Heart left ventricle (tissue), 16 donors: ENCODE measurements around the gene BMP8A. TPM values are rescaled to one million over a fixed set of nuclear protein-coding genes. Genes with fewer than 3 reads are reported as not detected.

Experiments
- ATAC-seq, 4 donors: fragments of 200-7000 bp; cut with Tn5 transposase; one replicate each; pipeline ENCODE4 v1.9.1; 2020 to 2022; ENCODE audit warnings: moderate library complexity in 4 of 4, mild to moderate bottlenecking in 3 of 4, moderate number of reproducible peaks in 1 of 4
- DNase-seq, 5 donors: peaks; one replicate each; pipeline ENCODE4 v3.0.0-alpha.2; 2020
- H3K27ac ChIP-seq, 12 donors: fragments of 200-600 bp; sonication (generic) in 4 of 12; one replicate each; pipeline versions ENCODE4 v1.5.0 to v1.8.0; 2016 to 2022; ENCODE audit warnings: mild to moderate bottlenecking in 2 of 12
- H3K27me3 ChIP-seq, 9 donors: fragments of 200-600 bp; sonication (generic) in 2 of 9; one replicate each; pipeline versions ENCODE4 v1.5.1 to v1.8.0; 2016 to 2022; ENCODE audit warnings: mild to moderate bottlenecking in 3 of 9
- H3K36me3 ChIP-seq, 9 donors: fragments of 200-600 bp; sonication (generic) in 2 of 9; one replicate each; pipeline versions ENCODE4 v1.5.0 to v1.8.0; 2018 to 2022; ENCODE audit warnings: mild to moderate bottlenecking in 2 of 9
- H3K4me1 ChIP-seq, 12 donors: fragments of 200-600 bp; sonication (generic) in 4 of 12; one replicate each; pipeline versions ENCODE4 v1.5.0 to v1.8.0; 2016 to 2022; ENCODE audit warnings: mild to moderate bottlenecking in 3 of 12
- H3K4me3 ChIP-seq, 12 donors: fragments of 200-600 bp; sonication (generic) in 4 of 12; one replicate each; pipeline versions ENCODE4 v1.5.0 to v1.8.0; 2017 to 2022; ENCODE audit warnings: mild to moderate bottlenecking in 9 of 12, moderate library complexity in 4 of 12
- H3K9me3 ChIP-seq, 12 donors: fragments of 200-600 bp; sonication (generic) in 4 of 12; one replicate each; pipeline versions ENCODE4 v1.5.0 to v1.8.0; 2016 to 2022; ENCODE audit warnings: mild to moderate bottlenecking in 1 of 12
- CTCF ChIP-seq, 12 donors: fragments of 200-600 bp; sonication (generic) in 4 of 12; IDR thresholded peaks; one replicate each; pipeline versions ENCODE4 v1.5.0 to v1.8.0; 2018 to 2022; ENCODE audit warnings: antibody characterized with exemption in 12 of 12, mild to moderate bottlenecking in 5 of 12
- POLR2A ChIP-seq, 2 donors: fragments of 450-650 bp; IDR thresholded peaks; one replicate each; pipeline ENCODE4 v1.6.1; 2017; ENCODE audit warnings: antibody characterized with exemption in 2 of 2, mild to moderate bottlenecking in 2 of 2, moderate library complexity in 2 of 2
- WGBS, 4 donors: extraction: QIAGEN DNeasy Blood & Tissue Kit in 2 of 4; methylation state at CpG; one replicate each; pipeline versions ENCODE4 v1.1.5 to v1.1.7; 2013 to 2018; 5-methylcytosine and 5-hydroxymethylcytosine counted together
- intact Hi-C, 10 donors: fragments of 100-400 bp; cut with DNase I; formaldehyde crosslinking; loops; one replicate each; pipeline versions ENCODE4 v1.11.1 to v1.14.2; 2022
- polyA plus RNA-seq, 2 donors: library from polyadenylated mRNA; stranded (reverse); fragments of 200-250 nt; gene quantifications; one replicate each; pipeline ENCODE4 v1.2.3, GENCODE V29; 2013
- total RNA-seq, 9 donors: library from RNA; depleted of rRNA in 2 of 9; stranded (reverse); fragments of >200 nt in 2 of 9; fragmentation: NEBNext Ultra II Directional in 3 of 9; extraction: Animal tissue kit (Norgen Biotek cat#: 25700) in 3 of 9; gene quantifications; one replicate each; pipeline versions ENCODE4 v1.1.0 to v1.2.4, GENCODE V29; 2016 to 2023
- donor health status: ischemic (EF 13 %, LVEDD 7.1; RV severe dilation, severe dysfunction).
- donor health status: healthy with polysubstance abuse.
- donor health status: DM: no; HTN: yes; CAD: no.
- donor health status: DM: no; HTN: no; CAD: no.
- donor health status: ischemic (EF 25% LVEDD 6.9; RV normal size, moderate dysfunction).
- donor health status: ischemic (EF 25% LVEDD 5.7; RV mildly dilated, moderate dysfunction).
- donor health status: healthy.
- donor health status: DM: yes; HTN: yes; CAD: no.
- donor health status: ischemic (EF 35%, LVEDD 5.7; RV mildly dilated, moderate dysfunction).
- donor health status: nonischemic (EF 11% LVEDD 7.7; RV severe dilation, severe dysfunction).
- donor health status: DM: yes; HTN: yes; CAD: no.
- donor health status: PGD.
- donor health status: ischemic (EF 29% LVEDD 5.4; RV normal size, mild dysfunction).
- donor health status: nonischemic (EF 23%, LVEDD 6.1; RV moderate dilation, normal function).

BMP8A gene
- total and polyA plus RNA-seq, 11 donors, result 0.22 to 2.4 (median 0.60) TPM; not detected in 2

GRCh38 chr1:39572379-39573096 is 81.1 kb downstream of the BMP8A start:
- ATAC-seq (peak in 1 of 4 donors; percentile 1), DNase-seq (no peak)
- TF ChIP-seq POLR2A (IDR thresholded peaks at IDR 0.05), result no peak
- TF ChIP-seq CTCF (IDR thresholded peaks at IDR 0.05), result no peak
- Histone ChIP-seq H3K4me1 (peaks cover 0 to 46% (median 34%) of the 10 kb centered on the region in 12 donors), H3K27me3 (no peaks in the 10 kb centered on the region), H3K9me3 (no peaks in the 10 kb centered on the region), H3K36me3 (peaks cover 5 to 76% (median 57%) of the 10 kb centered on the region in 9 donors), H3K4me3 (peak overlapping the region in 3 of 12 donors; percentile 31 to 99 (median 73)), H3K27ac (peak overlapping the region in 3 of 12 donors; percentile 12 to 83 (median 22))
- WGBS, 4 donors, result 45 to 57% (median 53%) methylated on average over 5 of the region's 5 CpGs
- intact Hi-C loops, result no loop called here

GRCh38 chr1:39573097-39573465 is 81.6 kb downstream of the BMP8A start:
- peaks cover 5 to 71% (median 52%) of the 10 kb centered on the region in 9 donors for H3K36me3 ChIP-seq

GRCh38 chr1:39573736-39574624 is 82.5 kb downstream of the BMP8A start:
- peaks cover 0 to 46% (median 34%) of the 10 kb centered on the region in 12 donors for H3K4me1 ChIP-seq
- H3K36me3 ChIP-seq, result peaks cover 5 to 62% (median 43%) of the 10 kb centered on the region in 9 donors
- H3K27me3 ChIP-seq, result no peaks in the 10 kb centered on the region
- no peaks in the 10 kb centered on the region for H3K9me3 ChIP-seq
- no peak for TF ChIP-seq CTCF (IDR thresholded peaks at IDR 0.05)
- no peak for TF ChIP-seq POLR2A (IDR thresholded peaks at IDR 0.05)
- H3K4me3 ChIP-seq, result peak overlapping the region; percentile 29 to 99 (median 80)
- WGBS, 4 donors, result 42 to 48% (median 44%) methylated on average over 12 of the region's 12 CpGs
- peak overlapping the region; percentile 24 to 96 (median 88) for H3K27ac ChIP-seq
- intact Hi-C loops, result no loop called here
- ATAC-seq, result peak; percentile 58 to 79 (median 73)
- peak in 4 of 5 donors; percentile 36 to 46 (median 42) for DNase-seq

More at GRCh38 chr1:39573097-39573465, 81.6 kb downstream of the BMP8A start:
- peak overlapping the region in 10 of 12 donors; percentile 64 to 99 (median 82) for H3K4me3 ChIP-seq
- H3K4me1 ChIP-seq, result peaks cover 0 to 46% (median 34%) of the 10 kb centered on the region in 12 donors
- H3K9me3 ChIP-seq, result no peaks in the 10 kb centered on the region
- H3K27ac ChIP-seq, result peak overlapping the region in 5 of 12 donors; percentile 12 to 94 (median 84)
- TF ChIP-seq CTCF (IDR thresholded peaks at IDR 0.05), result no peak
- no peak for TF ChIP-seq POLR2A (IDR thresholded peaks at IDR 0.05)
- WGBS, 4 donors, result 88 to 100% (median 98%) methylated on average over 1 of the region's 1 CpG
- intact Hi-C loops, result no loop called here
- ATAC-seq, result no peak
- no peaks in the 10 kb centered on the region for H3K27me3 ChIP-seq
- no peak for DNase-seq

- no peaks in the 10 kb centered on the region for H3K27me3 ChIP-seq
- DNase-seq (no peak), ATAC-seq (peak; percentile 32 to 57 (median 44))
- H3K9me3 ChIP-seq, result no peaks in the 10 kb centered on the region
- intact Hi-C loops, result no loop called here
- H3K4me1 ChIP-seq, result peaks cover 0 to 46% (median 34%) of the 10 kb centered on the region in 12 donors
- TF ChIP-seq POLR2A (IDR thresholded peaks at IDR 0.05), result no peak
- TF ChIP-seq CTCF (IDR thresholded peaks at IDR 0.05), result no peak
- H3K27ac ChIP-seq, result peak overlapping the region; percentile 24 to 96 (median 88)
- 29 to 49% (median 41%) methylated on average over 4 to 5 of the region's 5 CpGs for WGBS, 4 donors
- peak overlapping the region; percentile 64 to 99 (median 86) for H3K4me3 ChIP-seq
- peaks cover 5 to 55% (median 36%) of the 10 kb centered on the region in 9 donors for H3K36me3 ChIP-seq
These were observed 83.2 kb downstream of the BMP8A start for GRCh38 chr1:39574646-39575045.
